GM18502 (cell line): ENCODE data around the gene SPATA13.
"Not testable (repeated sequence)": the region's sequence is repeated elsewhere in the genome, so short reads cannot be mapped to it uniquely, and the experiment has no call there.

ENCODE experiments used
- ATAC-seq: cut with Tn5 transposase; IDR thresholded peaks from one replicate; pipeline ENCODE4 v1.9.1; 2021; ENCODE audit warnings: mild to moderate bottlenecking; ENCODE audit not compliant: unreplicated experiment, poor library complexity

Gene SPATA13

GRCh38 chr13:24341439-24341838, 180.9 kb downstream of the SPATA13 start:
- ATAC-seq, result no peak

DNA sequence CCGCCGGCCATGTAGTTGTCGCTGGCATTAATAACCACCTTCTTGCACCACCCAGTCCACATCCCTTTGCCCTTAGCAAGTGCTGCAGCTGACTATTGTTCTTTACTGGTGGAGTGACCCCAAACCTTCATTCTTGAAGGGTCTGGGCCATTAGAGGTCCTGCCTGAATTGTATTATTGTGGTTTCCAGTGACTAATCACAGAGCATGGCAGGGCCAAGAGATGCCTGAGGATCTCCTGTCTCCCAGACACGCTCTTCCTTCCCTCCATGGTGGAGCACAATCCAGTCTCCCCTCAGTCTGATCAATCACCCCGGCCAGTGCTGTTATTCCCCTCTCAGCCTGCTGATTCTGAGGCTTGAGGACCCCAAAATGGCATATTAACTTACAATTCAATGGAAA, 187.9 kb downstream of the SPATA13 start:
- ATAC-seq, result no peak

DNA sequence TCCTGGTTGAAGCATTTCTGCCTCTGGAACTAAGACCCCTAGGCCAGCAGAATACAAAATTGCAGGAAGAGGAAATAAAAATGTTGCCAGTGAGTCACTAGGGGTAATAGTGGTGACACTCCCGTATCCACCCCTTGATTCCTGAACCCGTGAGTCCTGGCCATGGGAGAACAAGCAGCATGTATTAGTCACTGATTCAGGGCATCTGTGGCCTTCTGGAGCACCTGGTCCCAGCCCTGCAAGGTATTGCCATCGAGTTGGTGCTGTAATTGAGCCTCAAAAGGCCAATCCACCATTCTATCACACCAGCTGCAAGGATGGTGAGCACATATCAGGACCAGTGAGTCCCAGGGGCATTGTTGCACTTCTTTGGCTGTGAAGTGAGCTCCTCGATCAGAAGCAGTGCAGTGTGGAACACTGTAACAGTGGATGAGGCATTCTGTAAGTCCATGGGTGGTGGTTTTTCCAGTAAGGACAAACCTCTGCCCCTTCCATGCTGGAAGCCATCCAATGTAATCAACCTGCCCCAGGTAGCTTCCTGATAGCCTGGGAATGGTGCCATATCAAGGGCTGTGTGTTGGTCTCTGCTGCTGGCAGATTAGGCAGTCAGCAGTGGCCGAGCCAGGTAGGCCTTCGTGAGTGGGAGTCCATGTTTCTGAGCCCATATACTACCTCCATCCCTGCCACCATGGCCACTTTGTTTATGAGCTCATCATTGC, 188.4 kb downstream of the SPATA13 start:
- no peak for ATAC-seq

GRCh38 chr13:24349778-24350664, 189.5 kb downstream of the SPATA13 start:
- not testable (repeated sequence) for ATAC-seq

DNA sequence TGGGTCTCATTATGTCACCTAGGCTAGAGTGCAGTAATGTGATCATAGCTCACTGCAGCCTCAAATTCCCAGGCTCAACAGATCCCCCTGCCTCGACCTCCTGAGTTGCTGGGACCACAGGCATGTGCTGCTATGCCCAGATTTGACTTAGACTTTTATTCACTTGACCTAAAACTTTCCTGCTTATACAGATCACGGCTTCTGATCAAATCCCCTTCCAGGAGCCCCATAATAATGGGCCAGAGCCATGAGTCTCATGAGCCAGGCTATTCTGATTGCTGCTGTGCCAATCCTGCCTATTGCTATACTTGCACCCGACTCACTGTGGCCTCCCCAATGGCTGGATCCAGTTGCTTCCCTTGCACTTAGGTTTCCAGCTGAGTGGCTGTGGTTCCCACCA, 190.9 kb downstream of the SPATA13 start:
- ATAC-seq, result no peak

GRCh38 chr13:24353736-24354135, 193.2 kb downstream of the SPATA13 start:
- no peak for ATAC-seq

DNA sequence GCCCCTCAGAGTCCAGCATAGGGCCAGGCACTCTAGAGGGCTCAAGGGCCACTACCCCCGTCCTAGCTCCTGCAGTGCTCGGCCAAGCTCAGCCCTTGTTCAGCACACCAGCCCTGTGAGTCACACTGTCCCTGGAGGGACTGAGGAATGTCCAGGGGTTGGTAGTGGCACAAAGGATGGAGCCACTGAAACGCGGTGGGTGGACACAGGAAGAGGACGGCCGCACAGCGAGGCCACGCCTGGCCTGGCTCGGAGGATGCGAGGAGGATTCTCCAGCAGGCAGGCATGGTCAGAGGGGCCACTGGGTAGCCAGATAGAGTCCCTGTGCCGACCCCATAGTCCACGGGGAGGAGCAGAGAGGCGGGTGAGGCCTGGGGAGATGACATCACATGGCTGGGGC, 194.6 kb downstream of the SPATA13 start:
- no peak for ATAC-seq

DNA sequence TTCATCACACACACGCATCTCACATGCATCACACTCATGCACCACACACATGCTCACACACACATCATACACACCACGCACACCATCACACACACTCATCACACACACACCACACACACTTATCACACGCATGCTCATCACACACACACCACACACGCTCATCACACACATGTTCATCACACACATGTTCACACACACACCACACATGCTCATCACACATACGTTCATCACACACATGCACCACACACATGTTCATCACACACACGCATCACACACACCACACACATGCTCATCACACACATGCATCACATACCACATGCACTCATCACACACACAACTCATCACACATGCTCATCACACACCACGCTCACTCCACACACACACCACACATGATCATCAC, 195.8 kb downstream of the SPATA13 start:
- ATAC-seq, result no peak
